GM10266 (cell line): ENCODE results near the gene MLLT10.

Source experiments
- DNase-seq: peaks from one replicate; pipeline ENCODE4 v3.0.0; 2012; ENCODE audit errors: extremely low spot score
- CTCF ChIP-seq: IDR thresholded peaks from 2 replicates; pipeline ENCODE4 v1.5.1; 2012; ENCODE audit warnings: mild to moderate bottlenecking, low read depth; ENCODE audit not compliant: control insufficient read depth, insufficient read depth; ENCODE audit errors: missing control alignments

The MLLT10 gene

GRCh38 chr10:21526188-21526859 is 7.7 kb upstream of the MLLT10 start:
- DNase-seq, result peak; percentile 75
- TF ChIP-seq CTCF, result no peak

- no peak for TF ChIP-seq CTCF
- DNase-seq, result peak; percentile 70
Measured at GRCh38 chr10:21526860-21527597, 7.0 kb upstream of the MLLT10 start.

- TF ChIP-seq CTCF, result no peak
- no peak for DNase-seq
Measured at GRCh38 chr10:21527598-21528235, 6.3 kb upstream of the MLLT10 start.

- no peak for TF ChIP-seq CTCF
- DNase-seq, result no peak
Measured at GRCh38 chr10:21528236-21529031, 5.6 kb upstream of the MLLT10 start.

GRCh38 chr10:21529032-21529910 is 4.8 kb upstream of the MLLT10 start:
- no peak for TF ChIP-seq CTCF
- no peak for DNase-seq

- no peak for TF ChIP-seq CTCF
- no peak for DNase-seq
Measured at GRCh38 chr10:21530168-21530567, 3.9 kb upstream of the MLLT10 start.
